Endothelial cell of umbilical vein (primary cell): ENCODE results near the gene KCNH1. TPM values are rescaled to one million over a fixed set of nuclear protein-coding genes. Genes with fewer than 3 reads are reported as not detected.

Experiments used
- BruUV-seq: library from RNA; stranded (reverse); fragments of 400-500 nt; replicated peaks from 2 replicates; lab custom pipeline; 2021; lab: Mats Ljungman, UMichigan
- CTCF ChIA-PET: fragments of 300-600, 350-600 bp; sonication (Branson Sonifier 250); formaldehyde crosslinking; loops from one replicate; lab custom pipeline; 2021; ENCODE audit warnings: antibody characterized with exemption, inconsistent platforms; lab: Charles Lee
- POLR2A ChIA-PET: fragments of 300-600, 350-600 bp; sonication (Branson Sonifier 250); formaldehyde crosslinking; loops from one replicate; lab custom pipeline; 2021; ENCODE audit warnings: antibody characterized with exemption, inconsistent platforms; lab: Charles Lee
- DNase-seq: peaks from one replicate; pipeline ENCODE4 v3.0.0-alpha.2; 2011; ENCODE audit warnings: low read depth, low spot score
- FAIRE-seq: peaks from 2 replicates; lab custom pipeline; 2011; peaks lifted over from hg19 to GRCh38; lab: Jason Lieb, UNC
- H2AFZ ChIP-seq: 2 replicates; pipeline ENCODE4 v1.6.0; 2012; ENCODE audit warnings: low read depth, low read length, control low read depth, inconsistent platforms
- H3K27ac ChIP-seq: 2 replicates; pipeline ENCODE4 v1.5.1; 2011; ENCODE audit warnings: low read depth, mild to moderate bottlenecking, control low read depth, low read length, moderate library complexity; ENCODE audit not compliant: insufficient read depth
- H3K27me3 ChIP-seq, 2 experiments: 2 replicates each; pipeline versions ENCODE4 v1.6.0 to v1.6.1; 2011; ENCODE audit warnings: low read length in 2 of 2, mixed read lengths in 1 of 2; ENCODE audit not compliant: control insufficient read depth in 2 of 2, insufficient read depth in 2 of 2
- H3K36me3 ChIP-seq, 2 experiments: 2 replicates in 1 of 2; 3 replicates in 1 of 2; pipeline ENCODE4 v1.5.1; 2011; ENCODE audit warnings: low read length in 2 of 2, mild to moderate bottlenecking in 1 of 2, moderate library complexity in 1 of 2; ENCODE audit not compliant: control insufficient read depth in 2 of 2, insufficient read depth in 2 of 2; ENCODE audit errors: extremely low read depth in 1 of 2
- H3K4me1 ChIP-seq: 3 replicates; pipeline ENCODE4 v1.5.1; 2011; ENCODE audit warnings: mild to moderate bottlenecking, low read length; ENCODE audit not compliant: control insufficient read depth, insufficient read depth; ENCODE audit errors: extremely low read depth
- H3K4me2 ChIP-seq: 2 replicates; pipeline ENCODE4 v1.6.1; 2011; ENCODE audit warnings: low read length, control low read depth, mixed read lengths; ENCODE audit not compliant: insufficient read depth
- H3K4me3 ChIP-seq, 3 experiments: fragments of 200-600 bp in 1 of 3; sonication (generic), shearing (Covaris generic) in 1 of 3; replicated peaks in 1 of 3; 2 replicates each; pipeline ENCODE4 v1.5.1; 2011 to 2016; ENCODE audit warnings: control low read depth in 3 of 3, low read length in 3 of 3, mild to moderate bottlenecking in 2 of 3, inconsistent platforms in 1 of 3, low read depth in 1 of 3, moderate library complexity in 1 of 3; ENCODE audit not compliant: insufficient read depth in 1 of 3
- H3K79me2 ChIP-seq: 2 replicates; pipeline ENCODE4 v1.6.0; 2012; ENCODE audit warnings: low read length, inconsistent platforms; ENCODE audit not compliant: control insufficient read depth, insufficient read depth
- H3K9ac ChIP-seq: replicated peaks from 2 replicates; pipeline ENCODE3; 2011; ENCODE audit warnings: low read length, control low read depth; ENCODE audit not compliant: insufficient read depth; ENCODE audit errors: extremely low read depth
- H3K9me1 ChIP-seq: replicated peaks from 3 replicates; pipeline ENCODE4 v1.6.0; 2011; ENCODE audit warnings: mild to moderate bottlenecking, low read length; ENCODE audit not compliant: control insufficient read depth, insufficient read depth; ENCODE audit errors: extremely low read depth
- H3K9me3 ChIP-seq: replicated peaks from 2 replicates; pipeline ENCODE4 v1.5.1; 2012; ENCODE audit warnings: low read length, inconsistent platforms; ENCODE audit not compliant: control insufficient read depth, insufficient read depth
- H4K20me1 ChIP-seq: replicated peaks from 2 replicates; pipeline ENCODE3; 2011; ENCODE audit warnings: mild to moderate bottlenecking, low read length; ENCODE audit not compliant: control insufficient read depth, insufficient read depth; ENCODE audit errors: extremely low read depth
- EZH2 ChIP-seq: IDR thresholded peaks from 2 replicates; pipeline ENCODE4 v1.6.1; 2012; ENCODE audit warnings: borderline replicate concordance, low read depth, mild to moderate bottlenecking, moderate library complexity, low read length, inconsistent platforms; ENCODE audit not compliant: severe bottlenecking
- FOS ChIP-seq: IDR thresholded peaks from 2 replicates; pipeline ENCODE4 v1.6.1; 2011; ENCODE audit warnings: mild to moderate bottlenecking, low read length, moderate library complexity, borderline replicate concordance; ENCODE audit not compliant: insufficient read depth
- GATA2 ChIP-seq: IDR thresholded peaks from 2 replicates; pipeline ENCODE4 v1.7.0; 2011; ENCODE audit warnings: low read depth, mild to moderate bottlenecking, moderate library complexity, mixed read lengths, low read length; ENCODE audit not compliant: insufficient read length, insufficient read depth
- JUN ChIP-seq: IDR thresholded peaks from 2 replicates; pipeline ENCODE4 v1.6.1; 2011; ENCODE audit warnings: borderline replicate concordance, low read depth; ENCODE audit not compliant: insufficient read length, insufficient read depth
- MAX ChIP-seq: IDR thresholded peaks from 2 replicates; pipeline ENCODE4 v1.6.1; 2011; ENCODE audit not compliant: insufficient read depth, insufficient read length
- MYC ChIP-seq: IDR thresholded peaks from one replicate; pipeline ENCODE4 v1.6.1; 2011; ENCODE audit warnings: mild to moderate bottlenecking, low read depth, low read length
- POLR2A ChIP-seq: IDR thresholded peaks from 2 replicates; pipeline ENCODE4 v1.6.1; 2012; ENCODE audit warnings: low read depth, mild to moderate bottlenecking, control low read depth, low read length
- POLR2AphosphoS5 ChIP-seq: IDR thresholded peaks from 2 replicates; pipeline ENCODE4 v1.6.1; 2012; ENCODE audit warnings: low read depth, mild to moderate bottlenecking, control low read depth, low read length, moderate library complexity; ENCODE audit not compliant: insufficient read depth
- dilution Hi-C: fragments of 300-500 bp; cut with MboI; formaldehyde crosslinking; loops from one replicate; pipeline ENCODE4 v1.15.0; 2019; ENCODE audit warnings: low sequenced_read_pairs; ENCODE audit not compliant: extremely low pct_ligation_motif_present
- intact Hi-C: fragments of 100-400 bp; cut with micrococcal nuclease; formaldehyde crosslinking; loops from one replicate; pipeline ENCODE4 v1.10.0; 2022
- polyA plus RNA-seq, 4 experiments: library from polyadenylated mRNA; depleted of rRNA in 3 of 4; stranded (reverse) in 3 of 4; unstranded in 1 of 4; fragments of >200 nt; gene quantifications; 2 replicates each; pipeline versions ENCODE4 v1.2.1 to v1.2.3, GENCODE V29; 2011 to 2012; ENCODE audit warnings: missing spikeins in 1 of 4
- total RNA-seq: library from RNA; stranded (reverse); gene quantifications from 2 replicates; pipeline ENCODE4 v1.2.3, GENCODE V29; 2021
- TF ChIP-seq, protein P1 (sequence below), 2 donors: IDR thresholded peaks; 1 replicate in 1 of 2; 2 replicates in 1 of 2; pipeline ENCODE4 v1.5.1; 2011; ENCODE audit warnings: low read length in 2 of 2, mild to moderate bottlenecking in 2 of 2, moderate library complexity in 2 of 2, control low read depth in 1 of 2, inconsistent platforms in 1 of 2, low read depth in 1 of 2; ENCODE audit not compliant: insufficient read depth in 1 of 2; ENCODE audit errors: extremely low read depth in 1 of 2

Gene KCNH1
- total and polyA plus RNA-seq, 2 donors (not counting 3 experiments of a cell fraction or from before 2014, with no cell fraction given) = not detected

- FAIRE-seq (no peak), DNase-seq (no peak)
- no peak overlapping the region for H3K9ac ChIP-seq
- H3K27ac ChIP-seq = no peak overlapping the region
- no peaks in the 10 kb centered on the region for H3K36me3 ChIP-seq
- intact Hi-C loops = no loop called here
- no peak overlapping the region for H3K4me3 ChIP-seq
- dilution Hi-C loops = no loop called here
- H4K20me1 ChIP-seq = no peaks in the 10 kb centered on the region
- H3K9me1 ChIP-seq = no peaks in the 10 kb centered on the region
- H3K79me2 ChIP-seq = no peaks in the 10 kb centered on the region
- H2AFZ ChIP-seq = no peak overlapping the region
- peaks cover 7% of the 10 kb centered on the region for H3K9me3 ChIP-seq
- POLR2A ChIA-PET = no interaction called here
- CTCF ChIA-PET = no interaction called here
- H3K4me1 ChIP-seq = no peaks in the 10 kb centered on the region
- H3K27me3 ChIP-seq = no peaks in the 10 kb centered on the region
- BruUV-seq = no TSS peak
- no peak for TF ChIP-seq MYC
- no peak overlapping the region for H3K4me2 ChIP-seq
These were observed 483.5 kb downstream of the KCNH1 start for GRCh38 chr1:210650403-210650802.

DNA sequence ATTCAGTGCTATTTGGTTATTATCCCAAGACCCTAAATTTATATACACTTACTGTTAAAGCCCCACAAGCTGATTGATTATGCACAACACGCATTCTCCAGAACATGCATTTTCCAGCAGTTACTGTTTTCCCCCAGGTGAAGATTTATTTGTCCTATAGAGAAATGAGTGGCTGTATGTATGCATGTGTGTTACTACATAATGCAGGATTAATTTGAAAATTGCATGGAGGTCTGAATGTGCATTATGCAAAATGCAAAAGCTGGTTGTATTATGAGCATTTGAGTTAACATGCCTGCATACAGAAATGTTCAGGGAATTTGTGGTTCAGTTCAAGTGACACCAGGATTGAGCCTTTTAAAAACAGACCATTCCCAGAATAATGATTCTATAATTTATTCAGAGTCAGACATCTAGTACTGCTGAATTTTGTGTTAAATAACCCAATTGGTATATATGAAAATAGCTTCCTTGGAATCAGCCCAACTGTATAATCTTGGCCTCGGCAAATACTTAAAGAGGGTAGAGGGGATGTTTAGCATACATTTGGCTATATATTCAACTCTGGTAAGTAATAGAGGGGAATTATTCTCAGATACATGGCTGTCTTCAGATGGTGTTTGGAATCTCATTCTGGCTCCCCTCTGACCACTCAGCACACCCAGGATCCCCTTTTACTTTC lies 485.2 kb downstream of the KCNH1 start:
- TF ChIP-seq JUN (no peak), GATA2 (no peak), EZH2 (no peak), MYC (no peak), MAX (no peak), POLR2A (no peak), FOS (no peak), POLR2AphosphoS5 (no peak)
- TF ChIP-seq, protein P1, sequence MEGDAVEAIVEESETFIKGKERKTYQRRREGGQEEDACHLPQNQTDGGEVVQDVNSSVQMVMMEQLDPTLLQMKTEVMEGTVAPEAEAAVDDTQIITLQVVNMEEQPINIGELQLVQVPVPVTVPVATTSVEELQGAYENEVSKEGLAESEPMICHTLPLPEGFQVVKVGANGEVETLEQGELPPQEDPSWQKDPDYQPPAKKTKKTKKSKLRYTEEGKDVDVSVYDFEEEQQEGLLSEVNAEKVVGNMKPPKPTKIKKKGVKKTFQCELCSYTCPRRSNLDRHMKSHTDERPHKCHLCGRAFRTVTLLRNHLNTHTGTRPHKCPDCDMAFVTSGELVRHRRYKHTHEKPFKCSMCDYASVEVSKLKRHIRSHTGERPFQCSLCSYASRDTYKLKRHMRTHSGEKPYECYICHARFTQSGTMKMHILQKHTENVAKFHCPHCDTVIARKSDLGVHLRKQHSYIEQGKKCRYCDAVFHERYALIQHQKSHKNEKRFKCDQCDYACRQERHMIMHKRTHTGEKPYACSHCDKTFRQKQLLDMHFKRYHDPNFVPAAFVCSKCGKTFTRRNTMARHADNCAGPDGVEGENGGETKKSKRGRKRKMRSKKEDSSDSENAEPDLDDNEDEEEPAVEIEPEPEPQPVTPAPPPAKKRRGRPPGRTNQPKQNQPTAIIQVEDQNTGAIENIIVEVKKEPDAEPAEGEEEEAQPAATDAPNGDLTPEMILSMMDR (IDR thresholded peaks at IDR 0.05; ENCODE audit: extremely low read depth in 1 of 2, insufficient read depth in 1 of 2, low read depth in 1 of 2, low read length in 2 of 2) = no peak
- no peak overlapping the region for H3K9ac ChIP-seq
- no peak overlapping the region for H3K4me3 ChIP-seq
- H3K4me2 ChIP-seq = no peak overlapping the region
- dilution Hi-C loops (no loop called here), intact Hi-C loops (no loop called here)
- no peak overlapping the region for H2AFZ ChIP-seq
- no peak overlapping the region for H3K27ac ChIP-seq
- ChIA-PET CTCF (no interaction called here), POLR2A (interaction anchor here (0.6 kb wide), 1 partner anchor 405 kb away, joined by 5 read pairs; no protein-coding TSS in a partner anchor)
- H4K20me1 ChIP-seq = no peaks in the 10 kb centered on the region
- no peaks in the 10 kb centered on the region for H3K79me2 ChIP-seq
- BruUV-seq = no TSS peak
- H3K27me3 ChIP-seq = no peaks in the 10 kb centered on the region
- no peaks in the 10 kb centered on the region for H3K9me1 ChIP-seq
- FAIRE-seq = no peak
- no peaks in the 10 kb centered on the region for H3K4me1 ChIP-seq
- H3K36me3 ChIP-seq = no peaks in the 10 kb centered on the region
- no peak for DNase-seq
- peaks cover 4% of the 10 kb centered on the region for H3K9me3 ChIP-seq
